RPMI7951 (cell line): ENCODE results near the gene SLC9A4. TPM values are rescaled to one million over a fixed set of nuclear protein-coding genes. Genes with fewer than 3 reads are reported as not detected.

Source experiments
- DNase-seq: peaks from one replicate; pipeline ENCODE4 v3.0.0-alpha.2; 2012; ENCODE audit warnings: low read depth
- total RNA-seq: library from RNA; depleted of rRNA; stranded (reverse); fragments of >200 nt; shearing (Covaris generic); gene quantifications from 2 replicates; pipeline ENCODE4 v1.2.3, GENCODE V29; 2014

The SLC9A4 gene
- total RNA-seq, 1 experiment from 2014 or later: not detected

- no peak for DNase-seq
Measured at GRCh38 chr2:102498414-102498813, 25.4 kb downstream of the SLC9A4 start.

GRCh38 chr2:102499558-102499957, 26.5 kb downstream of the SLC9A4 start:
- no peak for DNase-seq

GRCh38 chr2:102502576-102502975, 29.6 kb downstream of the SLC9A4 start:
- DNase-seq: no peak

GRCh38 chr2:102504833-102505232, 31.8 kb downstream of the SLC9A4 start:
- DNase-seq: no peak

GRCh38 chr2:102505290-102505689, 32.3 kb downstream of the SLC9A4 start:
- no peak for DNase-seq

- DNase-seq: no peak
Measured at GRCh38 chr2:102506743-102507142, 33.7 kb downstream of the SLC9A4 start.

- DNase-seq: no peak
Measured at GRCh38 chr2:102508863-102509262, 35.8 kb downstream of the SLC9A4 start.

- peak; percentile 38 for DNase-seq
Measured at GRCh38 chr2:102509749-102510148, 36.7 kb downstream of the SLC9A4 start.

GRCh38 chr2:102510791-102511575, 38.0 kb downstream of the SLC9A4 start:
- no peak for DNase-seq

GRCh38 chr2:102512161-102512560, 39.1 kb downstream of the SLC9A4 start:
- no peak for DNase-seq

GRCh38 chr2:102513355-102513939, 40.4 kb downstream of the SLC9A4 start:
- DNase-seq: no peak

- DNase-seq: peak; percentile 91
Measured at GRCh38 chr2:102514061-102514785, 41.2 kb downstream of the SLC9A4 start.

GRCh38 chr2:102515851-102516250, 42.8 kb downstream of the SLC9A4 start:
- DNase-seq: no peak

GRCh38 chr2:102518170-102518569, 45.1 kb downstream of the SLC9A4 start:
- no peak for DNase-seq

GRCh38 chr2:102520009-102520408, 47.0 kb downstream of the SLC9A4 start:
- peak; percentile 36 for DNase-seq

- DNase-seq: no peak
Measured at GRCh38 chr2:102520801-102521200, 47.8 kb downstream of the SLC9A4 start.

GRCh38 chr2:102522162-102522561, 49.1 kb downstream of the SLC9A4 start:
- DNase-seq: no peak

GRCh38 chr2:102522890-102523289, 49.9 kb downstream of the SLC9A4 start:
- no peak for DNase-seq

- DNase-seq: no peak
Measured at GRCh38 chr2:102523651-102524050, 50.6 kb downstream of the SLC9A4 start.

GRCh38 chr2:102527086-102527485, 54.1 kb downstream of the SLC9A4 start:
- DNase-seq: no peak

GRCh38 chr2:102538491-102538890, 65.5 kb downstream of the SLC9A4 start:
- DNase-seq: no peak

- no peak for DNase-seq
Measured at GRCh38 chr2:102540882-102541281, 67.9 kb downstream of the SLC9A4 start.

- no peak for DNase-seq
Measured at GRCh38 chr2:102544182-102544581, 71.2 kb downstream of the SLC9A4 start.
